MM.1S (cell line): ENCODE data around the gene MRPL54.

Experiments used
- DNase-seq: peaks from one replicate; pipeline ENCODE4 v3.0.0-alpha.2; 2015
- H2AFZ ChIP-seq: fragments of 300-600 bp; sonication (generic); 2 replicates; pipeline ENCODE4 v1.6.0; 2016; ENCODE audit warnings: antibody characterized with exemption, low read length
- H3F3A ChIP-seq: fragments of 300-600 bp; sonication (generic); 2 replicates; pipeline ENCODE4 v1.6.1; 2016; ENCODE audit warnings: mild to moderate bottlenecking, antibody characterized with exemption, low read length, moderate library complexity, mixed read lengths; ENCODE audit not compliant: insufficient read depth
- H3K27ac ChIP-seq: fragments of 300-600 bp; sonication (generic); 2 replicates; pipeline ENCODE4 v1.5.1; 2016; ENCODE audit warnings: mild to moderate bottlenecking, low read length
- H3K27me3 ChIP-seq: fragments of 300-600 bp; sonication (generic); replicated peaks from 2 replicates; pipeline ENCODE4 v1.6.0; 2016; ENCODE audit warnings: low read length; ENCODE audit not compliant: insufficient read depth
- H3K36me3 ChIP-seq: fragments of 300-600 bp; sonication (generic); replicated peaks from 2 replicates; pipeline ENCODE4 v1.6.1; 2016; ENCODE audit warnings: mild to moderate bottlenecking, low read length, mixed read lengths; ENCODE audit not compliant: insufficient read depth
- H3K4me1 ChIP-seq: fragments of 300-600 bp; sonication (generic); 2 replicates; pipeline ENCODE4 v1.6.1; 2016; ENCODE audit warnings: low read length, mixed read lengths
- H3K4me2 ChIP-seq: fragments of 300-600 bp; sonication (generic); 2 replicates; pipeline ENCODE4 v1.6.0; 2016; ENCODE audit warnings: low read depth, low read length
- H3K4me3 ChIP-seq: fragments of 300-600 bp; sonication (generic); 2 replicates; pipeline ENCODE4 v1.5.1; 2016; ENCODE audit warnings: low read length, mixed read lengths
- H3K79me2 ChIP-seq: fragments of 300-600 bp; sonication (generic); 2 replicates; pipeline ENCODE4 v1.6.1; 2016; ENCODE audit warnings: mixed run types, low read length, mixed read lengths
- H3K9ac ChIP-seq: fragments of 300-600 bp; sonication (generic); 2 replicates; pipeline ENCODE4 v1.6.1; 2016; ENCODE audit warnings: low read length, mixed read lengths
- H3K9me2 ChIP-seq: fragments of 300-600 bp; sonication (generic); replicated peaks from 2 replicates; pipeline ENCODE4 v1.6.1; 2016; ENCODE audit warnings: mild to moderate bottlenecking, low read length, mixed read lengths; ENCODE audit not compliant: insufficient read depth
- H3K9me3 ChIP-seq: fragments of 300-600 bp; sonication (generic); replicated peaks from 2 replicates; pipeline ENCODE4 v1.6.1; 2016; ENCODE audit warnings: mild to moderate bottlenecking, low read length, mixed read lengths; ENCODE audit not compliant: insufficient read depth
- H4K20me1 ChIP-seq: fragments of 300-600 bp; sonication (generic); 2 replicates; pipeline ENCODE4 v1.6.1; 2016; ENCODE audit warnings: mild to moderate bottlenecking, low read length, moderate library complexity, mixed read lengths; ENCODE audit not compliant: insufficient read depth
- EZH2 ChIP-seq: fragments of 300-600 bp; sonication (generic); optimal IDR thresholded peaks from 2 replicates; pipeline ENCODE3; 2017; ENCODE audit warnings: low read depth, mild to moderate bottlenecking, antibody characterized with exemption, low read length, mixed read lengths
- EZH2phosphoT487 ChIP-seq: fragments of 300-600 bp; sonication (generic); IDR thresholded peaks from 2 replicates; pipeline ENCODE4 v1.6.1; 2018; ENCODE audit warnings: antibody characterized with exemption, low read length
- TF ChIP-seq, protein P1 (sequence below): fragments of 300-600 bp; sonication (generic); IDR thresholded peaks from 2 replicates; pipeline ENCODE4 v1.5.1; 2016; ENCODE audit warnings: antibody characterized with exemption, low read length, mixed read lengths

The MRPL54 gene

DNA sequence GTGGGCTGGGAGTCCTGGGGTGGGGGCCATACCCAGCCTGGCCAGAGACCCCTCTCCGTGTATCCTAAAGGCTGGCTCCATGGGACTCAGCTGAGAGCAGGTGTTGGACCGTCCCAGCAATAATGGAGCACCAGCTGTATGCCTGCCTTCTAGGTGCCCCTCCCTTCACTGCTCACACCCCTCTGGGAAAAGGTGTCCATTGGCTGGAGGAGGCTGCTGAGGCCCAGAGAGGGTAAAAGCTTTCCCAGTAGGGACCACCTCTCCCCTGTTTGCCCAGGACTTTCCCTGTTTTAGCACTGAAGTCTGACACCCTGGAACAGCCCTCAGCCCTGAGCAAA, 12.9 kb downstream of the MRPL54 start:
- no peaks in the 10 kb centered on the region for H3K9me3 ChIP-seq
- DNase-seq = no peak
- no peaks in the 10 kb centered on the region for H3F3A ChIP-seq
- no peak overlapping the region for H2AFZ ChIP-seq
- H3K79me2 ChIP-seq = no peaks in the 10 kb centered on the region
- no peaks in the 10 kb centered on the region for H3K4me1 ChIP-seq
- H3K36me3 ChIP-seq = no peaks in the 10 kb centered on the region
- H3K4me3 ChIP-seq = no peak overlapping the region
- no peak overlapping the region for H3K27ac ChIP-seq
- TF ChIP-seq, protein P1, sequence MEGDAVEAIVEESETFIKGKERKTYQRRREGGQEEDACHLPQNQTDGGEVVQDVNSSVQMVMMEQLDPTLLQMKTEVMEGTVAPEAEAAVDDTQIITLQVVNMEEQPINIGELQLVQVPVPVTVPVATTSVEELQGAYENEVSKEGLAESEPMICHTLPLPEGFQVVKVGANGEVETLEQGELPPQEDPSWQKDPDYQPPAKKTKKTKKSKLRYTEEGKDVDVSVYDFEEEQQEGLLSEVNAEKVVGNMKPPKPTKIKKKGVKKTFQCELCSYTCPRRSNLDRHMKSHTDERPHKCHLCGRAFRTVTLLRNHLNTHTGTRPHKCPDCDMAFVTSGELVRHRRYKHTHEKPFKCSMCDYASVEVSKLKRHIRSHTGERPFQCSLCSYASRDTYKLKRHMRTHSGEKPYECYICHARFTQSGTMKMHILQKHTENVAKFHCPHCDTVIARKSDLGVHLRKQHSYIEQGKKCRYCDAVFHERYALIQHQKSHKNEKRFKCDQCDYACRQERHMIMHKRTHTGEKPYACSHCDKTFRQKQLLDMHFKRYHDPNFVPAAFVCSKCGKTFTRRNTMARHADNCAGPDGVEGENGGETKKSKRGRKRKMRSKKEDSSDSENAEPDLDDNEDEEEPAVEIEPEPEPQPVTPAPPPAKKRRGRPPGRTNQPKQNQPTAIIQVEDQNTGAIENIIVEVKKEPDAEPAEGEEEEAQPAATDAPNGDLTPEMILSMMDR = no peak
- no peak for TF ChIP-seq EZH2
- TF ChIP-seq EZH2phosphoT487 = no peak
- no peaks in the 10 kb centered on the region for H4K20me1 ChIP-seq
- no peak overlapping the region for H3K4me2 ChIP-seq
- no peak overlapping the region for H3K9ac ChIP-seq
- H3K27me3 ChIP-seq = peaks cover 38% of the 10 kb centered on the region
- H3K9me2 ChIP-seq = no peaks in the 10 kb centered on the region

DNA sequence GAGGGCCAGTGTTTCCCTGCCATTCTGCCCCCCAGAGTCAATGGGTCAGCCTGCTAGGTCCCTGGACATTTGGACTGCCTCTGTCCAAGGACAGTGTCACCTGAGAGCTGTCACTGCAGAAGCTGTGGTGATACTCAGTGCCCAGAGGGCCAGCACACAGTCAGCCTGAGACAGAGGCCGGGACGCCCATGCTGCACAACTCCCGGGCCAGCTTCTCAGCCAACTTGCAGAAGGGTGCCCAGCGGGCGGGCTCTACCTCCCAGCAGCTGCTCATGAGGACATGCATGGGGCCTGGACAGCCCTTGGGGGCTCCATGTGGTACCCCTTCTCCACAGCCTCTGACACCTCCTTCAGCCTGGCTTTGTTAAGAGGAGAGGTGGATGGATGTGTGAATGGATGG, 13.3 kb downstream of the MRPL54 start:
- H3K79me2 ChIP-seq = no peaks in the 10 kb centered on the region
- peaks cover 42% of the 10 kb centered on the region for H3K27me3 ChIP-seq
- H3K4me2 ChIP-seq = no peak overlapping the region
- TF ChIP-seq, protein P1 = no peak
- no peak for TF ChIP-seq EZH2phosphoT487
- no peak for TF ChIP-seq EZH2
- H3K36me3 ChIP-seq = no peaks in the 10 kb centered on the region
- DNase-seq = no peak
- no peaks in the 10 kb centered on the region for H3K9me3 ChIP-seq
- no peaks in the 10 kb centered on the region for H4K20me1 ChIP-seq
- H3K9me2 ChIP-seq = no peaks in the 10 kb centered on the region
- no peak overlapping the region for H2AFZ ChIP-seq
- H3K9ac ChIP-seq = no peak overlapping the region
- H3F3A ChIP-seq = no peaks in the 10 kb centered on the region
- H3K4me1 ChIP-seq = no peaks in the 10 kb centered on the region
- no peak overlapping the region for H3K27ac ChIP-seq
- H3K4me3 ChIP-seq = no peak overlapping the region

DNA sequence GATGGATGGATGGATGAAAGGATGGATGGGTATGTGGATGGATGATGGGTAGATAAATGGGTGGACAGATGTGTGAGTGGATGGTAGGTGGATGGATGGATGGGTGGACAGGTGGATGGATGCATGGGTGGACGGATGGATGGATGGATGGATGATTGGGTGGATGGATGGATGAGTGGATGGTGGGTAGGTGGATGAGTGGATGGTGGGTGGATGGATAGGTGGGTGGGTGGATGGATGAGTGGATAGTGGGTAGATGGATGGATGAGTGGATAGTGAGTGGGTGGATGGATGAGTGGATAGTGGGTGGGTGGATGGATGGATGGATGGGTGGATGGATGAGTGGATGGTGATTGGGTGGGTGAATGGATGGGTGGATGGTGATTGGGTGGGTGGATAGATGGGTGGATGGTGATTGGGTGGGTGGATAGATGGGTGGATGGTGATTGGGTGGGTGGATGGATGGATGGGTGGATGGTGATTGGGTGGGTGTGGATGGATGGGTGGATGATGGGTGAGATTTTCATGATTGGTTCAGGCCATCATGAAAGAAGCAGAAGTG, 14.1 kb downstream of the MRPL54 start:
- Histone ChIP-seq H3K27me3 (peaks cover 50% of the 10 kb centered on the region), H3K4me3 (no peak overlapping the region), H3K9me3 (no peaks in the 10 kb centered on the region), H3K4me2 (no peak overlapping the region), H3K4me1 (no peaks in the 10 kb centered on the region), H3K9ac (no peak overlapping the region), H3K36me3 (no peaks in the 10 kb centered on the region), H3K79me2 (no peaks in the 10 kb centered on the region), H2AFZ (no peak overlapping the region), H3K27ac (no peak overlapping the region), H3F3A (no peaks in the 10 kb centered on the region), H4K20me1 (no peaks in the 10 kb centered on the region), H3K9me2 (no peaks in the 10 kb centered on the region)
- no peak for DNase-seq
- TF ChIP-seq EZH2 = no peak
- TF ChIP-seq EZH2phosphoT487 = no peak
- TF ChIP-seq, protein P1 = no peak
